GM13977 (cell line): Measurements from ENCODE around the gene IKZF4.
A peak's percentile ranks its signal among the peaks of the same experiment; 100 is the strongest.
"Not testable (repeated sequence)": the region's sequence is repeated elsewhere in the genome, so short reads cannot be mapped to it uniquely, and the experiment has no call there.

Experiments
- DNase-seq: peaks from one replicate; pipeline ENCODE4 v3.0.0; 2012; ENCODE audit warnings: low spot score
- in situ Hi-C: fragments of 300-500 bp; cut with MboI; formaldehyde crosslinking; loops from one replicate; pipeline ENCODE4 v1.12.0; 2022; ENCODE audit warnings: low sequenced_read_pairs, low pct_unique_long_range_greater_than_20kb, mixed read lengths, inconsistent platforms; ENCODE audit not compliant: unreplicated experiment
- TF ChIP-seq, protein P1 (sequence below): IDR thresholded peaks from 2 replicates; pipeline ENCODE4 v1.5.1; 2012; ENCODE audit warnings: mild to moderate bottlenecking, control low read depth; ENCODE audit not compliant: insufficient read depth; ENCODE audit errors: extremely low read depth, missing control alignments

The IKZF4 gene

DNA sequence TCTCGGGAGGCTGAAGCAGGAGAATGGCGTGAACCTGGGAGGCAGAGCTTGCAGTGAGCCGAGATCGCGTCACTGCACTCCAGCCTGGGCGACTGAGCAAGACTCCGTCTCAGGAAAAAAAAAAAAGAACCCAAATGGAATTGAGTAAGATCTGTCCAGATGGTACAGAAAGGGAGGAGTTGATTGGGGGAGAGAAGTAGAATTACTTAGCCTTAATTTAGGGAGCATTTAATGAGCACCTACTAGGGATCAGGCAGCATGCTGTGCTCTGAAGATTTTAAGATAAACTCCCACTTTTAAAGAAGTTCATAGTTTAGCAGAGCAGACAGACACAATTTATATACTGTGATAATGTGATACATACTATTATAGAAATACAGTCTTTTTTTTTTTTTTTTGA lies 42.5 kb upstream of the IKZF4 start:
- in situ Hi-C loops, result no loop called here
- no peak for DNase-seq

DNA sequence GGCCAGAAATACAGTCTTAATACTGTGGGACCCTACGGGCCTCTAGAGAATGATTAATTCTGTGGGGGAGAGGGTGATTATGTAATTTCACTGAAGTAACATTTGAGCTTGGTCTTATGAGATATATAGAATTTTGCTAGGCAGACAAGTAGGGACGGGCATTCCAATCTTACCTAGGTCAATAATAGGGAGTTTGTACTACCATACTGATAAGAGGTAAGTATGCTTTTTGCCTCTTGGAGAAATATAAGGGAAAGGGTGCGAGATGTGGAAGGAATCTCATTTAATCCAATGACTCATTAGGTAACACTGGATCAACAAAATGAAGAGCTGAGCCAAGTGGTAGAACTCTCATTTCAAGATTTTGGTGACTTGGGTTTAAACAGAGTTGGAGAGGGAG lies 41.8 kb upstream of the IKZF4 start:
- in situ Hi-C loops, result no loop called here
- no peak for DNase-seq
- TF ChIP-seq, protein P1, sequence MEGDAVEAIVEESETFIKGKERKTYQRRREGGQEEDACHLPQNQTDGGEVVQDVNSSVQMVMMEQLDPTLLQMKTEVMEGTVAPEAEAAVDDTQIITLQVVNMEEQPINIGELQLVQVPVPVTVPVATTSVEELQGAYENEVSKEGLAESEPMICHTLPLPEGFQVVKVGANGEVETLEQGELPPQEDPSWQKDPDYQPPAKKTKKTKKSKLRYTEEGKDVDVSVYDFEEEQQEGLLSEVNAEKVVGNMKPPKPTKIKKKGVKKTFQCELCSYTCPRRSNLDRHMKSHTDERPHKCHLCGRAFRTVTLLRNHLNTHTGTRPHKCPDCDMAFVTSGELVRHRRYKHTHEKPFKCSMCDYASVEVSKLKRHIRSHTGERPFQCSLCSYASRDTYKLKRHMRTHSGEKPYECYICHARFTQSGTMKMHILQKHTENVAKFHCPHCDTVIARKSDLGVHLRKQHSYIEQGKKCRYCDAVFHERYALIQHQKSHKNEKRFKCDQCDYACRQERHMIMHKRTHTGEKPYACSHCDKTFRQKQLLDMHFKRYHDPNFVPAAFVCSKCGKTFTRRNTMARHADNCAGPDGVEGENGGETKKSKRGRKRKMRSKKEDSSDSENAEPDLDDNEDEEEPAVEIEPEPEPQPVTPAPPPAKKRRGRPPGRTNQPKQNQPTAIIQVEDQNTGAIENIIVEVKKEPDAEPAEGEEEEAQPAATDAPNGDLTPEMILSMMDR, result no peak

More for the DNA sequence above, 42.5 kb upstream of the IKZF4 start:
- TF ChIP-seq, protein P1, result no peak

DNA sequence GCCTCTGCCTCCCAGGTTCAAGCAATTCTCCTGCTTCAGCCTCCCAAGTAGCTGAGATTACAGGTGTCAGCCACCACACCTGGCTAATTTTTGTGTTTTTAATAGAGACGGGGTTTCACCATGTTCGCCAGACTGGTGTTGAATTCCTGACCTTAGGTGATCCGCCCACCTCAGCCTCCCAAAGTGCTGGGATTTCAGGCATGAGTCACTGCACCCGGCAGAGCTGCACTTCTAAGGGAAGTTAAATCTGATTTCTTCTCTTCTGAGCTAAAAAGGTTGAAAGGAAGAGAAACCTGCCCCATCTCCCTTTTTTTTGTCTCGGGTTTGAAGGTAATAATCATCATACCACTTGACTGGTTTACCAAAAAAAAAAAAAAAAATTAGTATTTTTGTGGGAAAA lies 39.0 kb upstream of the IKZF4 start:
- in situ Hi-C loops, DNase-seq: not testable (repeated sequence)

DNA sequence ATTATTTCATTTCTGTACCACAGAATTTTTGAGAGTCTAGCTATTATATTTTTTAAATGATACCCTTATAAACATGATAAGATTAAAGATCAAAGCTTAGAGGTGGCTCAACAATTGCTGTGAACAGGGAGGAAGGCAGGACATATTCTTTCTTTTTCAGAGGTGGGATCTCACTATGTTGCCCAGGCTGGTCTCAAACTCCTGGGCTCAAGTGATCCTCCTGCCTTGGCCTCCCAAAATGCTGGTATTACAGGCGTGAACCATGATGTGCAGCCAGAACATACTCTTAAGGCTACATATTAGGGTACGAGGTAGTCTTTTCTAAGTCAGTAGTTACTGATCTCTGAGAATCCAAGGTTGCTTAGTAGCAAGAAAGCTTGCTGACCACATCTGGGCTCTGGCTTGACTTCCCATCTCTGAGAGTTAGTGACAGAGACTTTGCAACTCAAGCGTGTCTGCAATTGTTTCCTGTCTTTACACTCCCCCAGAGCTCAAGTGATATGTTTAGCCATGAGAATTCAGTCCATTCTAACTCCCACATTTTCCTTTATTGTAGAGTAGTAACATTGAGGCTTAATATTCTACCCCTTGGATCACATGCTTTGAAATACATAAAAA lies 38.4 kb upstream of the IKZF4 start:
- in situ Hi-C loops, result no loop called here
- peak; percentile 68 for DNase-seq
- TF ChIP-seq, protein P1, result no peak

DNA sequence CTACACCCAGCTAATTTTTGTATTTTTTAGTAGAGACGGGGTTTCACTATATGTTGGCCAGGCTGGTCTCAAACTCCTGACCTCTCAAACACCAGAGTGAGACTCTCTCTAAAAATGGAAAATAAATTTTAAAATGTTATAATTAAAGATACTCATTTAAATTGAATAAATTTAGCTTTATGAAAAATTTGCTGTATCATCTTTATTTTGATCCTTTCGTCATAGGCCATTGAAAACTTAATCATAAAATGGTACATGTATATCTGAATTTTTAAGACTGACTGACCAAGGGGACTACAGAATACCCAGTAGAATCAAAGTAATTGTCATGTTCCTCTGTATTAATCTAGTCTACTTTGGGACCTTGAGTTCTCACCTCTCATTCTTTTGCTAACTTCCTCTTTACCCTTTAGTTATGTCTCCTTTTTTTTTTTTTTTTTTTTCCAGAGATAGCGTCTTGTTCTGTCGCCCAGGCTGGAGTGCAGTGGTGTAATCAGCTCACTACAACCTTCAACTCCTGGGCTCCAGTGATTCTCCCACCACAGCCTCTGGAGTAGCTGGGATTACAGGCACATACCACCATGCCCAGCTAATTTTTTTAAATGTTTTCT lies 37.5 kb upstream of the IKZF4 start:
- no peak for DNase-seq
- TF ChIP-seq, protein P1, result no peak
- in situ Hi-C loops, result no loop called here

DNA sequence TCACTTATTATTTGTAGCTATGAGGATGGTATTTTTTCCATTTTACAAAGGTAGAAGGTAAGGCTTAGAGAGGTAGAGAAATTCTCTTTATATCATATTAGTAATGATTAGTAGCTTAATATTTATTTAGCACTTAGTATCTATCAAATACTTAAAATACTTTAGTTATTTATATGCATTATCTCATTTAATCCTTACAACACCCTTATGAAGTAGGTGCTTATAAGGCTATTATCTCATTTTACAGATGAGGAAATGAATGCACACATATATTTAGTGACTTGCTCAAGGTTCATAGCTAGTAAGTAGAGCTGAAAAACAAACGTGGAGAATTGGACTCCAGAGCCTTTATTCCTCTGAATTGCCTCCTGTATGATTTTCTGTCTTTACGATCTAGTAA lies 36.0 kb upstream of the IKZF4 start:
- in situ Hi-C loops, result no loop called here
- no peak for DNase-seq
- TF ChIP-seq, protein P1, result no peak

DNA sequence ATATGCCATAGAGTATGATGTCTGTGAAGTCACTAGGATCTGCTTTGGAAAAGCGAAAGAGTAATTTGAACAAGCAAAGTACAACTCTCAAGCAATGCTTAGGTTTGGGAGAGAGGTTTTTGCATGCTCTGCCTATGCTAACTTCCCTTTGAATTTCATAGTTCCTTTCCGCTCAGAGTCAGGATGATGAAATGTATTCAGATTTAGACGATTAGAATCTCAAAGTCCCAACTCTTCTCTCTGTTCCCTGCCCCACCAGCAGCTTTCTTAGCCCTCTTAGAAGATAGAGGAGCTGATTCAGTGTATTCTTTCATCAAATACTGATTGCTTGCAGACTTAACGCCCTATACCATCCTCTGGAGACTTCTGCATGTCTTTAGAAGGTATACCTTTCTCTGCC lies 35.5 kb upstream of the IKZF4 start:
- TF ChIP-seq, protein P1, result no peak
- in situ Hi-C loops, result no loop called here
- no peak for DNase-seq

DNA sequence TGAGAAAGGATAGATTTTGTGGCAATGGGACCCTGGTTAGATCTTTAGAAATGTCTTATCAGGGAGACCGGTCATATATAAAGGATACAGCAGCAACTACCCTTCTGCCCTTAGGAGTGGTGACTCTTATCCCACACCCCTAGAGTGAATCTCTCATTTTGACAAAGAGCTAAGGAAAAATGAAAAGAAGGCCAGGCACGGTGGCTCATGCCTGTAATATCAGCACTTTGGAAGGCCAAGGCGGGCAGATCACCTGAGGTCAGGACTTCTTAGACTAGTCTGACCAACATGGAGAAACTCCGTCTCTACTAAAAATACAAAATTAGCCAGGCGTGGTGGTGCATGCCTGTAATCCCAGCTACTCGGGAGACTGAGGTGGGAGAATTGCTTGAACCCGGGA lies 34.9 kb upstream of the IKZF4 start:
- DNase-seq, in situ Hi-C loops: not testable (repeated sequence)
